Hematopoietic multipotent progenitor cell treated with erythropoietin and hydrocortisone succinate and interleukin-3 and kit ligand, for 8 days (in vitro differentiated cells): ENCODE results near the gene KPTN.

Source experiments
- DNase-seq: peaks from one replicate; pipeline ENCODE4 v3.0.0-alpha.2; 2015

KPTN gene

DNA sequence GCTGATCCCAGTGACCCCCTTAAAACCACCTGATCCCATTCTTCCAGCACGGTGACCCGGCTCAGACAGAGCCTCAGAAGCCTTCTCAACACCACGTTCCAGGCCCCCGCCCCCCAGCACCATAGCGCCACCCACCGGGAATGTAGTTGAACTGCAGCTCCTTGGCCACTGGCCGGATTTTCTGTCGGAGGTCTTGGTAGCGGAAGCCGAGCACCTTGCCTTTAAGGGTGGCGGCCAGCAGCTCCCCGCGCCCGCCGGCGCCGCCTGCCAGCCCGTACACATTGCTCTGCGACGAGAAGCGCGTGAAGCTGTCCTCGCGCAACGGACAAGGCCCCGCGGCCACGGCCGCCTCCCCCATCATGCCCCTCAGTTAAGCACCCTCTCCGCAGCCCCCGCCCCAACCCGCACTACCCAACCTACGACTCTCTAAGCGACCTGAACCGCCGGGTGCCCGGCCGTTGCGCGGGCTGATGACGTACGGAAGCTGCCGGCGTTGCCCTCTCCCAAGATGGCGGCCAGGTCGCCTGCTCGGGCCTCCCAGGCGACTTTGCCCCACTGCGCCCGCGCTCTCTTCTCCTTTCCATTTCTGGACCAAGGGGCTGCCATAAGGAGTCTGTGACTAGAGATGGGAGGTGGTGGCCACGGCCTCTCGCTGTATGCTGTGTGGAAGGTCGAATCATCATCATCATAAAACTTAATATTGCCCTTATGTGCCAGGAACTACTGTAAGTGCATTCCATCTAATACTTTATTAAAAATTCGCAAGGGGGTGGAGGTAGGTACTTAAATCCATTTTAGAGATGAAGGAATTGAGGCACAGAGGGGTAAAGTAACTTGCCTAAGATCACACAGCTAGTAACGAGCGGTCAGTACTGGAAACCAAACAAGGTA is at the start of gene KPTN:
KPTN (minus strand) TSS at position 420 of the 891 bp plus-strand sequence; CDS start at position 361, 59 bp downstream.
- peak; percentile 90 for DNase-seq

DNA sequence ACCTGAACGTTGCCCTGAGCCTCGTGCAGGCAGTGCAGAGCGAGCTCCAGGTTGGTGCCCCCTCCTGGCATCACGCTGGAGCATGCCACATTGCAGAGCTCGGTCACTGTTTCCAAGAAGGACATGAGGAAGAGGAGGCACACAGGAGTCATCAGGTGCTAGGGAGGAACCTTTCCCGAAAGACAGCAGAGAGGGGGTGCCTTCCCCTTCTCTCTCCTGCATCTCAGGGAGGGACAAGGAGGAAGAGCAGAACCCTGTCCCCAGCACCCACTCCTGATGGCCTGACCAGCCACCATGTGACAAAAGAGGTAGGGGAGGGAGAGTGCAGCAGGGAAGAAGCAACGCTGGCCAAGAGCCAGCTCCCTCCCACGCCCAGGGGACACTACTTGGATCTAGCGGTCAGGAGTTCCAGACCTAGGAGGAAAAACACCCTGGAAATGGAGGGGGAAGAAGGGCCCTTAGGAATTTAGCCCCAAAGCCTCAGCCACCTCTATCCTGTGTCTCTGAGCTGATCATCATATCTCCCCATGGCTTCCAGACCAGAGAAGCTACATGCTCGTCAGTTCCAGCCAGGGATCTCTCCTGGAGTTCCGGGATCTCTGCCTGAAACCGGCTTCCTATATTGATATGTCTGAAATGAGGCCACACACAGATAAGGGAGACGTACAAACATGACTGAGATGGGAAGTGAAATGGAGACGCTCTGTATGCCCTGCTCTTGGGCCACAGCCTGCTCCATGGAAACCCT is 47.8 kb upstream of the KPTN start:
- no peak for DNase-seq

DNA sequence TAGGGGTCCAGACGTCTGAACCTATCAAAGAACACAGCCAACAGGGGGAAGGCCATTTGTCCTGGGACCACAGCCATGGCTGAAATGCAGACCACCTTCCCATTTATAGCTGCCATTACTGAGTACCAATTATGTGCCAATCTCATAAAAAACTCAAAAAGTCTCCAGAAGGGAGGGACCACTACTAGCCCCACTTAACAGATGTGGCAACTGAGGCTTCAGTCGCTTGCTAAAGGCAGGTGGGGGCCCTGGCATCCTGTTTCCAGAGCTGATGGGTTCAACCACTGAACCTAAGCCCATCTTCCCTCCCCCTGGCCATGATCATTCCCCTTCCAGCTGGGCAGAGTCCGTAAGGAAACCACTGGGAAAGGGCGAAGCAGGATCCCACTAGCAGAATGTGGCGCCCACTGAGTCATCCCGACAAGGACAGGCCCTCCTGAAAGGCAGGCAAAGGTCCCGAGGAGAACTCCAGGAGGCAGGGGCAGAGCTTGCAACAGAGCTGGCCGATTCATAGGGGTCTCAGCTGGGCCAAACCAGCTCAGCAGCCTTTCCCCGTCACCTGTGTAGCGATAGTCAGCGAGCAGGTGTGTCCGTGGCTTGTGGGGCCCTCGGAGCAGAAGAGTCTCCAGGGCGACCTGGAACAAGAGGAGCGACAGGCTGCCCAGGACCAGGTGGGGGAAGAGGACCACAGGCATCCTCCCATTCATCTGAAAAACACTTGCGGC is 45.2 kb upstream of the KPTN start:
- DNase-seq, result no peak

- DNase-seq, result no peak
These were observed 42.8 kb upstream of the KPTN start for GRCh38 chr19:47526798-47527197.

DNA sequence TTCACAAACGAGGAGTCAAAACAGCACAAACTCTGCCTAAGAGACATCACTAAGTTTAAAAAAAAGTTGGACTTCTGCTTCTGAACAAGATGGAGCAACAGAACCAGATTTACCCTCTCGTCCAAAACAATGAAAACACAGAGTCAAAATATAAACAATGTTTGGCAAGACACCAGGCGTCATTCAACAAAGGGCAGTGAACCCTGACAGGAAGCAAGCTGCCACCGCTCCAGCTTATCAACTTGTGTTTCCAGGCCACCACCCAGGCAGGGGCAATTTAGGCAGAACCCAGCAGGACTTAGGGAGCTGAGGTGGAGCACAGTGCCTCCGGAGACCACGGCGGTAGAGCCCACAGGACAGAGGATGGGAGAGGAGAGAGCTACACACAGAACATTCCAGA is 39.5 kb upstream of the KPTN start:
- DNase-seq, result peak; percentile 11

DNA sequence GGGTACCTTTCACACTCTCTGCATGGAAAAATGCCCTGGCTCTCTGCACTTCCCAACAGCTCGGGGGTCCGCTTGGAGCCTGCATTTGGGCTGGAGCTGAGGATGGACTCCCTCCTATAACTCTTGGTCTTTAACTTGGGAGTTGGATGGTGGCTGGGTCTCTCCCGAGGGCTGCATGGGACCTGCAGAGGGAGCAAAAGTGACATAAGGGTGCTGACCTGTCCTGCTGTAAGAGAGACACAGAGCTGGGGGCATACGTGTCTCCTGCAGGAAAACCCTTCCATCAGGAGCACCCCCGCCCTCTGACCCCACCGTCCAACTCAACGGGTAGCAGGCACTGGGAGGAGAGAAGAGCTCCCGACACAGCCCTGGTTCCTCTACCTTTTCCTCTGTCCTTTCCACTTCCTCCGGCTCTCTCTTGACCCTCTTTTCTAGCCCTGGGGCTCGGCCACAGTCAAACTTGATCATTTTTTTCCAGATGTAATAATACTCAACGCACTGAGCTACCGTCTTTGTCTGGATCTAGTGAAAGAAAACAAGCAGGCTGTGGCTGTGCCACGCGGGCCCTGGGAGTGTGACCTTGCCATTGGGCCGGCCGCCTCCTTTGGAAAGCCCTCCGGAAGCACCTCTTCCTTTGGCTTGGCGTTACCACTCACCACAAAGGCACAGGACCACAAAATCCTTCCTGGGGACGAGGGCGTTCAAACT is 37.6 kb upstream of the KPTN start:
- no peak for DNase-seq

DNA sequence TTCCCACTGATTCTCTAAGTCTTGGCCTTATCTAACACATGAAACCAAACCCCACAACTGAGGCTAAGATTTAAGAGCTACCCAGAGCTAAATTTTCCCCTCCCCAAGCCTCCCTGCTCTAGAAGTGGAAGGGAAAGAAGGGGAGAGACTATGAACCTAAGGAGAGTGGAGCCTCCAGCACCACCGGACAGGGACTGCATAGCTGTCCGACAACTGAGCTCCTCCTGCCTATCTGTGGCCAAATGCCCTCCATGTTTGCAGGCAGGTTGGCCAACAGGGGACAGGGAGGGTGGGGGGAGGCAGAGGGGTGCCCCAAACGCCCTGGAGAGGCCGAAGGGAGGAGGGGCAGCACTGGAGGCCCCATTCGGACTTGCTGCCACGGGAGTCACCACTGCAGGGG is 36.8 kb upstream of the KPTN start:
- no peak for DNase-seq

DNA sequence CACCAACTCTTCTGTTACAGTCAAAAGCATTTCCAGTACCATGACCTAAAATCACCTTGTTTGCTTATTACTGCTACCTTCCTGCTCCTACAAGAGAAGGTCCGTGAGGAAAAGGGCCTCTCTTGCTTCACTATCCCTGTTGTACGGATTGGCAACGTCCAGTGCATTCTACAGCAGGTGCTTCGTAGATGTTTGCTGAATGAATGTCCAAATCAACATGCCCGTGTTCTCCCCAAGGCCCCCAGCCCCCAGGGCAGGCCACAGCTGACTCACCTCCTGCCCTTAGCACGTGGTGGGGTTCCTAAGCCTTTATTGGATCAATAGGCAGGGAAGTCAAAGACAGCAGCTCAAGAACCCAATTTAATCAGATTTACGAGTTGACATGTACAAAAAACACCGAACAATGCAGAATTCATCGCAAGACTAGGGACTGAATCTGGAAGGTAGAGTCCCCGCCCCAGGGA is 36.4 kb upstream of the KPTN start:
- no peak for DNase-seq

DNA sequence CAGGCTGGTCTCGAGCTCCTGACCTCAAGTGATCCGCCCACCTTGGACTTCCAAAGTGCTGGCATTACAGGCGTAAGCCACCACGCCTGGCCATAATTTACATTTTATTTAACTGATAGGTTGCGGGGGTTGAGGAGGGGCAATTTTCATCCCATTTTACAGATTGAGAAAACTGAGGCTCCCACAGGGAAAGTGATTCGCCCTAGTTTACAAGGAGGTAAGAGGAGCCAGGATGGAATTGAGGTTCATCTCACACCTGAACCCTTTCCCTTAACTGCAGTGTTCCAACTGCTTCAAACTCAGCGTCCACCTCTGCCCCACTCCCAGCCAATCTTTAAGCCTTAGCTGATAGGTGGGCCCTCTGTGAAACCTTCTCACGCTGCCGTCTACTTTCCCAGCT is 34.8 kb upstream of the KPTN start:
- no peak for DNase-seq

DNA sequence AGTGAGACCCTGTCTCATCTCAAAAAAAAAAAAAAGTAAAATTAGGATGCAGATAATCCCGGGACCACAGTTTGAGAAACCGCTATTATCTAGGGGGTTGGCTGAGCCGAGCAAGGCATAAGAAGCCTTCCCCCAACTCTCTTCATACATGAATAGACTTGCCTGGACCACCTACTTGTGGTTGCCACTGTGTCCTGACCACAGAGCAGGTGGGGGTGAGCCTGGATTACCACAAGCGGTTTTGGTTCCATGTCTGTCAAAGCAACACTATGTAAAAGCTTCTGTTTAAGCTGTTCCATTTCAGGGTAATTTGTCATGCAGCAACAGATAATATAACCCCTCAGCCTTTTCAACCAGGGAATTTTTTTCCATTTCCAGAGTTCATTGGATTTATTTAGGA is 34.1 kb upstream of the KPTN start:
- peak; percentile 41 for DNase-seq

DNA sequence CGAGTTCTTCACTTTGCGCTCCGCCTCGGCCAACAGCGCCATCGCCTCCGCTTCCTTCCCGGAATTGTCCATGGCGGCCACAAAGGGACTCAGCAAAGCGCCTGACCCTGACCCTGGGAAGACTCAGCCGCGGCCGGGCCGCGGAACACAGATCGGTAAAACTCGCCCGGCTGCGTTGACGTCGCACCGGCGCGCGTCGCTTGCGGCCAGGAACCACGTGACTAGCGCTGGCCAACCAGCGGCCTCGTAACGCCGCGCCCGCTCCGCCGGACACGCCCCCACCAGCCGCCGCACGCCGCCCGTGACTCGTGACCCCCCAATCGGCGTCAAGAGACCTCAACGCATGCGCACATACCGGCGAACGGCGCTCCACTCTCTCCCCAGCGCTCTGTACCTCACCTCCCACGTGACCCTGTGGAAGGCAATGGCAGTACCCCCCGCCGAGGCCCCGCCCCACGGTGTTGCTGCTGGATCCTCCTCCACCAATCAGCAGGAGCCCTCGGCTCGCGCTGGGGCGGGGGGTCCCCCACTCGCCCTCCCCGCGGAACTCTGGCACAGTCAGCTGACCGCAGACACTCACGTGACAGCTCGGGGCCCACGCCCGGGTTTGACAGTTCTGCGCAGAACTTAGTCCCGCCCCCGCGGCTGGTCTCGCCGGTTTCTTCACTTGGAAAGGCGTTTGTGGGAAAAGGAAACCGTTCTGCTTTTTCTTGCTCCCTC is 31.0 kb upstream of the KPTN start, which contains the start of gene NAPA:
NAPA (minus strand) TSS at position 195 of the 720 bp plus-strand sequence; CDS start at position 72, 123 bp downstream.
- DNase-seq, result peak; percentile 100

DNA sequence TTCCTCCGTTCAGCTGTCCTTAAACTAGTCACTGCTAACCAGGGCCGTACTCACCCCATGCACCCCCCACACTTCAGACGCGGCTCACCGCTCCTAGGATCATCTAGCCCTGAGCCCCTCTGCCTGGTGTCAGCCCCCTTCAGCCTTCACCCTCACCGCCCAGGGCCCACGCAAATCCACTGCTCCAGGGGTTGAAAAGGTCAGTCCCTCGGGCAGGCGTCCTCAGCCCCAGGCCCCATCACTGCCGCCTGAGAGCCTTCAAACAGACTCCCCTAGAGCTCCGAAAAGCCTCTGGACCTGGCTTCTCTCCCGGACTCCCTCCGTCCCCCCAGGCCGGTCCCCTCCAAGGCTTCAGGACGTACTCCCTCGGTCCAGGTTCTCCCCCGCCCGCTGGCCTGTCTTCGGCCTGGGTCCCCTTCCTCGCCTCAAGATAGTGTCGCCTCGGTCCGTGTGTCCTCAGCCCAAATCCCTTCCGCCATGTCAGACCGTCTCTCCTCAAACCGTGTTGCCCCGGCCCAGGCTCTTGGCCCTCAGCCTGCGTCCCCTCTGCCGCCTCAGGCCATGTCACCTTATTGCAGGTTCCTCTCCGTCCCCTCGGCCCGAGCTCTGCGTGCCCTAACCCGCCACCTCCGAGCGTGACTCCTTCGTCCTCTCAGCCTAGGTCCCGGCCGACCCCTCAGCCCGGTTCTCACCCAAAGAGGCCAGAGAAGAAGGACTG is 30.3 kb upstream of the KPTN start:
- no peak for DNase-seq

DNA sequence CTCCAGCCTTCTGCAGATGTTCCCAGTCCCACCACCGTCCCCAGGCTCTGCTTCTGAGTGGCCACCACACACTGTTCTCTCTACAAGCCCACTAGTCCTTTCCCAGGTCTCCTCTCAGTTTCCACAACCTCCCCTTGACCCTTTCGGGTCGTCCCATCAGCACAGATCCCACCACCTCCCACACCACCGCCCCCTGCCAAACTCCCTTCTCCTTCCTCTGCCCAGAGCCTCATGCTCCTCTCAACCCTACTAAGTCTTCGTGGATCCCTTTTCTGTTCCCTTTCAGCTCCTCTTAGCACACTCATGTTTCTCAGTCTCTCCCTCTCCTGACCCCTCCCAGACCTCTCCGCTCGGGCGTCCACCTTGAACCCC is 28.9 kb upstream of the KPTN start:
- no peak for DNase-seq

DNA sequence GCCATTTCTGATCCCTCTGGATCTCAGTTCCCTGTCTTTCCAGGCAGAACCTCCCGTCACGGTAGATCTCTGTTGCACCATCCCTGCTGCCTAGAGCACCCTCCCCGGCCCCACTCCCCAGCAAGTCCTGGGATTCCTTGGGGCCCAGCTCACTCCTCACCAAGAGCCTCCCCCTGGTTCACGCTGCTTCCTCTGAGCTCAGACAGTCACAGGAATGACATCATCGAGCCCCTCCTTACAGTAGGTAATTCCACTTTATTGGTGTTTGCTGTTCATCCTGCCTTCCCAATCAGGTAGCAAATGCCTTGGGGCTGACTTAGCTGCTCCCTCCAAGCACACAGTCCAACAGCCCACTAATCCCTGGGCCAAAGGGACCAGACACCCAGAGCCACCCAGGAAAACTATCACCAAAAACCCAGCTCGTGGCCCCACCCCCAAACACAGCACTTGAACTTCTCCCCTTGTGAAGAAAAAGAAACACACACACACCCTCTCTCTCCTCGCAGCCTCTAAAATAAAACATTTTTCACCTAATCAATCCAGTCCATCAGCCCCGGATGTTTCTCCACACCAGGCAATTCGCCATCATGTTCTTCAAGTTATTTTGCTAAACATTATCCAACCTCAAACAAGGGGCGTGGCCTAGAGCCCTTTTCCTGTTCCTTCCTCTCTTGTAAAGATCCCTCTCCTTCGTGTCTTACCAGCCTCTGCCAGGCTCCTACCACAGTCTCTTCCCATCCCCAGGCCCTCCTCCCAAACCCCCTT is 28.3 kb upstream of the KPTN start:
- peak; percentile 51 for DNase-seq

DNA sequence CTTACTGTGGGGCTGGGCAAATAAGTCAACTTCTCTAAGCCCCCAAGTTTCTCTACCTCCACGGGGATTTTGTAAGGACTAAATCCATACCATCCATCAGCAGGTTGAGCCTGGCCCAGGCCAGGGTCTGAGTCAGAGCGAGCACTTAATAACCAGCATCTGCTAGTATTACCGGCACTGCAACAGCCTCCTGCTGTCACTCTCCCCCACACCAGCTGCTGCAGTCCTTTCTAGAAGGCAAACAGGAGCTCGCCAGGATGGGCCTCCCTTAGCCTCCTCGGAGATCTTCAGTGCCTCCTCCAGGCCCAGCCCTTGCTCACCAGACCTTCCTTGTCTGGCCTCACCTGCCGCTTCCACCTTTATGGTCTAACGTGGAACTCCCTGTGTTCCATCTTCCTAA is 27.7 kb upstream of the KPTN start:
- no peak for DNase-seq

GRCh38 chr19:47511128-47511517 is 27.1 kb upstream of the KPTN start:
- DNase-seq, result no peak

DNA sequence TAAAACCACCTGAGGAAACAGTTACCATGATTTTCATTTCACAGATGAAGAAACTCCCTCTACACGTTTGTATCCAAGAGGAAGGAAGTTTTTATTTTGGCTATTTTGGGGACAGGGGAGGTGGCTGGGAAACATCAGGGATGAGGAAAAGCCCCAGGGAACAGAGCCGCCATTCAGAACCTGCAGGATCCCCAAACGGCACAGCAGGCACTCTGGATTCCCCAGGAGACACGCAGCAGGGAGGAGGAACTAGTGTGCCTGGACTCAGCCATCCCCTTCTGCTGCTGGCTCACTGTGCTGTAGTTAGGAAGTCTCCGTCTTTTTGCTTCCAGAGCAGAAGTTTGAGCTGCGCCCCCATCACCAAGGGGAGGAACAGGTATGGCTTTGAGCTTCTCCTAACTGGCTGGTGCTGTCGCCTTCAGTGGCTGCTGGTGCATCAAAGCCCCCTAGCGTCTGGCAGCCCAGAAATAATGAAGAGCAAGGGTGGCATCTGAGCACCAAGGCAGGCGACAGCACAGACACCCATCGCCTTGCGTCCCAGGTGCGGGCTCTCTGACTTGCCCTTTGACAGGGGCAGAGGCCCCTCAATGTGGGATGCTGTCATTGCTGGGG is 26.6 kb upstream of the KPTN start:
- DNase-seq, result no peak

GRCh38 chr19:47509973-47510372 is 26.0 kb upstream of the KPTN start:
- DNase-seq, result no peak

DNA sequence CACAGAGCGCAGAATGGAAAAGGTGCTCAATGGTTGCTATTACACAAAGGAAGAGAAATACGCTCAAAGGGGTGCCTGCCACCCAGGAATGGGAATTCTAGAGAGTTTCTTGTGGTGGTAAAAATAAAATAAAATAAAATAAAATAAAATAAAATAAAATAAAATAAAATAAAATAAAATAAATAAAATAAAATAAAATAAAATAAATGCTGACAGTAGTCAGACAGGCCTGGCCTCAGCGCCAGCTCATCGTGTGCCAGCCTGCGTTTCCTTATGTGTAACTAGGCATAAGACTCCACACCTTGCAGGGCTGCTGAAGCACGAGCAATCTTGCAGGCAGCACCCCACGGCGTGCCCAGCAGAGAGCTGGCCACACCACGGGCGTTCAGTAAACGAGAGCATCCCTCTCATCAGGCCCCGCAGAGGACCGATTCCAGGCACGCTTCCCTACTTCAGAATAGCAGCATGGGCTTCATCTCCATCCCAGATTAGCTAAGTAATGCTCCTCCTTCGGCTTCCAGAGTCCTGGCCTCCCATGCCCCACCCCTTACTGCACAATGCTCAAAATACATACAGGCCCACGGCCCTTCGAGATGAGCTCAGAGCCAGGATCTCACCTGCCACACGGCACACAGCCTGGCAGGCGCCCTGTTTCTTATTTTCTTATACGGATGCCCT is 25.3 kb upstream of the KPTN start:
- DNase-seq, result no peak
